Activated naive CD4-positive, alpha-beta T cell treated with anti-CD3 and anti-CD28 coated beads, Interleukin-2, amount 50 U/mL, for 16 hours (primary cell): ENCODE data around the gene CUTA.

Experiments
- DNase-seq: peaks from one replicate; pipeline ENCODE4 v3.0.0-alpha.2; 2020

The CUTA gene

DNA sequence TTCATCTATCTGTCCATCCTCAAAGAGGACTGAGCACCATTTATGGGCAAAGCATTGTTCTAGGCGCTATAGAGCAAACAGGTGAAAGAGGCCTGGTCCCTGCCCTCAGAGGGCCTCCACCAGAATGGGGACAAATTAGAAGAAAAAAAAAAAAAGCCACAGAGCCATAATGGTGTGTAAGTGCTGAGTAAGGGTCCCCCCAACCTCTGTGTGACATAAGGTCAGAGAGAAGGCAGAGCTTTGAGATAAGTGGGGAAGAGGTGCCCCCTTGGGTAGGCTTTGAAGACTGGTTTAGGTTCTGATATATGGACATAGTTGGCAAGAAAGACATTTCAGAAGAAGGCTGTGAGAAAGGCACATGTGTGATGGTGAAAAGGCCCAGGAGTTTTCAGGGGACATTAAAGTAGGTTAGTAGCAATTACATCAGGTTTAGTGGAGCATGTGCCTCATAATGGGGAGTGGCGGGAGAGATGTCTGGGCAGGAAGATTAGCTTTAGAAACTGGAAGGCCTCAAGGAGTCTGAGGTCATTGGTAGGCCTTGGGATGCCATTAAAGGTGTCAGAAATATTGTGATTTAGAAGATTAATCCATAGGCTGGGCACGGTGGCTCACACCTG lies 21.2 kb upstream of the CUTA start:
- no peak for DNase-seq

DNA sequence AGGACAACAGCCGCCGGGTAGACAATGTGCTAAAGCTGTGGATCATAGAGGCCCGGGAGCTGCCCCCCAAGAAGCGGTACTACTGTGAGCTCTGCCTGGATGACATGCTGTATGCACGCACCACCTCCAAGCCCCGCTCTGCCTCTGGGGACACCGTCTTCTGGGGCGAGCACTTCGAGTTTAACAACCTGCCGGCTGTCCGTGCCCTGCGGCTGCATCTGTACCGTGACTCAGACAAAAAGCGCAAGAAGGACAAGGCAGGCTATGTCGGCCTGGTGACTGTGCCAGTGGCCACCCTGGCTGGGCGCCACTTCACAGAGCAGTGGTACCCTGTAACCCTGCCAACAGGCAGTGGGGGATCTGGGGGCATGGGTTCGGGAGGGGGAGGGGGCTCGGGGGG lies 19.8 kb upstream of the CUTA start:
- no peak for DNase-seq

DNA sequence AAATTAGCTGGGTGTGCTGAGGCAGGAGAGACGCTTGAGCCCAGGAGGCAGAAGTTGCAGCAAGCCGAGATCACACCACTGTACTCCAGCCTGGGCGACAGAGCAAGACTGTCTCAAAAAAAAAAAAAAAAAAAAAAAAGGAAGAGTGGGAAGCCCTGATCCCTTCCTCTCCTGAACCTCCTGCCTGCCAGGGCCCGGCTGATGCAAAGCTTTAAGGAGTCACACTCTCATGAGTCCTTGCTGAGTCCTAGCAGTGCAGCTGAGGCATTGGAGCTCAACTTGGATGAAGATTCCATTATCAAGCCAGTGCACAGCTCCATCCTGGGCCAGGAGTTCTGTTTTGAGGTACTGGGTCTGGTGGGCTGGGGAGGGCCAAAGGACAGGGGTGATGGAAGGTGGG lies 17.1 kb upstream of the CUTA start:
- DNase-seq = no peak

DNA sequence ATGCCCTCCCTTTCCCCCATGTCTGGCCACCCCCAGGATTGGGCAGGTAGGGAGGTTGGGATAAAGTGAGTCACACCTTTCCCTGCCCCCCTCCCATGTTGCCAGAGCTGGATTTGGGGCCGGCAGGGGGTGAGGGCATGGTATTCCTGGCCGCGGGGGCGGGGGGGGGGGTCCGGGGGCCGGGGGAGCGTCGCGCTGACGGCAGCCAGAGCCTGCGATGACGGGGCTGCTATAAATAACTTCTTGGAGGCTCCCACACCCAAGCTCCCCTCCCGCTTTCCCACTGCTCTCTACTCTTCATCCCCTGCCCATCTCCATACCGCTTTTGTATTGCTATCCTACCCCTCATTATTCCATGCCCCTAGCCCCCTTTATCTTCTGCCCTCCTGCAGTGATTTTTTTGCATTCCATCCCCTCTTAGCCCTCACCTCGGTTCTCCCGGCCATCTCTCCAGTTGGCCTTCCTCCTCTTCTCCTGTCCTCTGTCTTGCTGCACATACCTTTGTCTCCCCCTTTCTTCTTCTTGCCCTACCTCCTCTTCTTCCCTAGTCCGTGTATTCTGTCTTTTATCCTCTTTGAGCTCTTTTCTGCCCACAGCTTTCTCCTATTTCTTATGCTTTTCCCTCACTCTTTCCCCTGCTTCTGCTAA lies 15.8 kb upstream of the CUTA start:
- no peak for DNase-seq

DNA sequence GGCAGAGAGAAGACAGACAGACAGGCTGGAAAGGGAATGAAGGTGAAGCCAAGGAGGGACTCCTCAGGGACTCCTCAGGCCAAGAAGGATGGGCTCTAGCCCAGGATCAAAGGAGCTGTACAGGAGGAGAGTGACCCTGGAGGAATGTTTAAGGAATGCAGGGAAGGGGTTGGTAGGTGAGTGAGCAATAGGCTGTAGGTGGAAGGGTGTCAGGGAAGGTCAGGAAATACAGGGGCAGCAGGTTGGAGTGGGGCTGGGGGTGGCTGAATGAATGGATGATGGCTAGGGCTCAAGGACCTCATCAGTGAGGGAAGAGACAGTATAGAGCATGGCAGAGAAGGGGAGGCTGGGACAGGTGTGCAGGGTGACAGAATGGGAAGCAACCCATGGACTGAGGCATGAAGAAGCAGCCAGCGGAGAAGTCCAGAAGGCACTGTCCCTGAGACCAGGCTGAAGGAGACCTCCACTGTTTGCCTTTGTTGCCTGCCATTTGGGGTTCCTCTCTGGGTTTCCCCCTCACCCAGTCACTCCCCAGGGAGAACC lies 15.2 kb upstream of the CUTA start:
- no peak for DNase-seq

DNA sequence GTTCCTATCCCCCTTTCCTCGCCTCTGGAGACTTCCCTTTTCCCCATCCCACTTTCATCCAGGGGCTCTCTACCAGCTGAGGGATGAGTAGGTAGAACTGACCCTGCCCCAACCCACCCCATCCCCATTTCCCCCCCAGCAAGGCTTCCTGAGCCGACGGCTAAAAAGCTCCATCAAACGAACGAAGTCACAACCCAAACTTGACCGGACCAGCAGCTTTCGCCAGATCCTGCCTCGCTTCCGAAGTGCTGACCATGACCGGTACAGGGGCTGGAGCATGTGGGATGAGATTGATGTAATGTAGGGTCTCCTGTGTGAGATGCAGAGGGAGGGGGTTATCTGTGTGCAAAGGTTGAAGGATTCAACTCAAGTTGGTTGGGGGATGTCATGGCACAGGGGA lies 14.6 kb upstream of the CUTA start:
- DNase-seq = no peak

DNA sequence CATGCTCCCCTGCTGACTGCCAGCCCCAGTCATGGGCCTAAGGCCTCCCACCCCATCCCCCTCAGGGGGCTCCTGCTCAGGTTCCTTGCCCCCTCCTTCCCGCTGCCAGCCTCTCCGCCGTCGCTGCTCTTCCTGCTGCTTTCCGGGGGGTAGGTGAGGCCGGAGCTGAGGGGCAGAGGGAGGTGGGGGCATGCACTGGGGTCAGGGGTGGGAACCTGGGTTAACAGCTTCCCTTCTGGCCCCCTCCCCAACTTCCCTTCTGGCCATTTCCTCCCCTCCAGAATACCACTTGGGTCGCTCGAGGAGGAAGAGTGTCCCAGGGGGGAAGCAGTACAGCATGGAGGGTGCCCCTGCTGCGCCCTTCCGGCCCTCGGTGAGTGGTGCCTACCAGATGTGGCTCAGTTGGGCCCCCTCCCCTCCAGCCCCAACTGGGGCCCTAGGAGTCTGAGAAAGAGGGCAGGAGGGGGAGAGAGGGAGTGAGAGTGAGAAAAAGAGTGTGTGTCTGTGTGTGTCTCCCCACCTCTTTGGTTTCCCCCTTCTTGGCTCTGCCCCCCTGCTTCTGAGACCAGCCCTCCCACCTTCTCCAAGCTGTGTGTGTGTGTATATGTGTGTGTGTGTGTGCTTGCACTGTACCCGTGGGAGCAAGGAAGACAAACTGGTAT lies 14.1 kb upstream of the CUTA start:
- no peak for DNase-seq

DNA sequence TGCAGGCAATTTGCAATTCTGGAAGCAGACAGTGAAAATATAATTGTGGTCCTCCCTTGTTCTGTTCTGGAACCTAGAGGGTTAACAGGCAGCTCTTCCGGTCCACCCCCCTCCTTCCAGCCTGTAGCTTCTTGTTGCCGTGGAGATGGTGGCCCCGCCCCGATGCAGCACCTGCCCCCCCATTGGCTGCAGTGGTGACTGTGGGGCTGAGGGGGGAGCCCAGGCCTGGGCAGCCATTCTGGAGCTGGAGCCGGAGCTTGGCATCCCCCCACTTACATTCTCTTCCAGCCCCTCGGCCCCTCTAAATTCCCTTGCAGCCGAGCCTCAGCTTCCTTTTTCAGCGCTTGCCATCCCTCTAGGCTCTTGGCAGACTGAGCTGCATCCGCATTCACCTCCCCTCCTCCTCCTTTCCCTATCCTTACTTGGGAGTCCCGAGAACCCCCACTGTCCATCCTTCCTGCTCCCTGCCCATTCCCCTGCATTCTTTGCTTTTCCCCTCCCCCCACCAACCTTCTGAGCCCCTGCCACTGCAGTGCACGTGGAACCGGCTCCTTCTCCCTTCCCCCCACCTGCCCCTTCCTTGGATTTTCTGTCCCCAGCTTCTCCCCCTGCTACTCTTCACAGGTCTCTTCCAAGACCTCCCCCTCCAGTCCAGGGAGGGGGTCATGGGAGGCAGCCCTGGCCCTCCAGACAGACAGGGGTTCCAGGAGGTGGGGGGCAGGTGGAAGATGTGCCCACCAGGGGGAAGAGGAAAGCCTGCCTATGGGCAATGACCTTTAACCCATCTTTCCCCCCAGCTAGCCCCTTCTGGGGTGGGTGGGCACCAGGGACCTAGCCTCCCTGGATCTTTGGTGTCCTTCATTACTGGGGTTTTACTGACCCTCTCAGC lies 13.3 kb upstream of the CUTA start:
- peak; percentile 85 for DNase-seq

DNA sequence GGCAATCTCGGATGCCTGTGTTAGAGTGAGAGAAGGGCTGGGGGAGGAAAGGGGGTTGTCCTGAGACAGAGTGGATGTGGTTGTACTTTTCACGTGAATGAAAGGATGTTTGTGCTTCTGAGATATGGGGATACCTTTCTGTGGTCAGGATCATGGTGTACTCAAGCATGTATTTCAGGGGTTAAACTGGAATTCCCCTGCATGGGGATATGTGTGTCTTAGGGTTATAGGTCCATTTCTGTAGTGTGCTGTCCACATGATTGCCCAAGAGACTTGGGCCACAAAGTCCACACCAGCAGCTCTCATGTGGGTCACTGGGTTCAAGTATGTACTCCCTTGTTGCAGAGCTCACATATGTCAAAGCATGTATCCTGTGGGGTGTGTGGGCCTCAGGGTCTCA lies 12.4 kb upstream of the CUTA start:
- DNase-seq = no peak

DNA sequence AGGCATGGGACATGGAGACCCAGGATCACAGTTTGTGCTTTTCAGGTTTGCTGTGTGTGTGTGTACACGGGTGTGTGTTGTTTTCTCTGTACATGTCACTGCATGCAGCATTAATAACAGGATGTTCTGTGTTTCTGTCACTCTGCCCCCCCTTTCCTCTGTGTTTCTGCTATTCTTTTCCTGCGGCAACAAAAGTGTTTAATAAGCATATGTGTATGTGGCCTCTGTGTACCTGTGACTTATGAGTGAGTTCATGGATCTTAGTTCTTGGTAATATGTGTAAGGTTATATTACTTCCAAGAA lies 11.8 kb upstream of the CUTA start:
- DNase-seq = no peak

DNA sequence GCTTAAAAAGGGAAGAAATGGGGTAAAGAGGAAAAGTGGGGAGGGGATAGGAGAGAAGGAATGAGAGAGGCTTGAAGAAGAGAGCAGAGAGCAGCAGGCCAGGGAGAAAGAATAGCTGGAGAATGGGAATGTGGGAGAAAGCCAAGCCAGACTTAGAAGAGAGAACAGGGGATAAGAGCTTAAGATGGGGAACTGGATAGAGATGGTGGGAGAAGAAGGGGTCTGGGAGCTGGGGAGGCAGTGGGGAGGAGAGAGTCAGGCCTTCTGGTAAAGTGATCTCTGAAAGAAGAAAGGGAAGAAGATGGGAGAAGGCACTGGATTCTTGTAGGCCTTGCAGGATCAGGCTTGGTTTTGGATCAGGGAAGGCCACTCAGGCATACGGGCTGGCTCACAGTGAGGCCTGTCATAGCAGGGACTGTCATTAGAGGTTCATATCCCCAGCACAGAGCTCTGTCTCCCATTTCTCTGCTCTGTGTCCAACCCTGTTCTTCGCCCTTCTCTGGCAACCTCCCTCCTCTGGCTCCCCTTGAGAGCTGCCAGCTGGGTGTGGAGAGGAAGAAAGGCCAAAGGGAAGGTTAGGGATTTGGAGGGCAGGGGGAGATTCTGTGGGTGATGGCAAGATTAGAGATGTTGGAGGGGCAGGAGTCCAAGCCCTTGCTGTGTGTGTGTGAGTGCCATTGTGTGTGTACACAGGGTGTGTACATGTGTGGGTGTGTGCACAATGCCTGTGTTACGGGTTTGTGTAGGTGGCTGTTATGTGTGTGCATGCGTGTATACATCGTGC lies 11.3 kb upstream of the CUTA start:
- no peak for DNase-seq

DNA sequence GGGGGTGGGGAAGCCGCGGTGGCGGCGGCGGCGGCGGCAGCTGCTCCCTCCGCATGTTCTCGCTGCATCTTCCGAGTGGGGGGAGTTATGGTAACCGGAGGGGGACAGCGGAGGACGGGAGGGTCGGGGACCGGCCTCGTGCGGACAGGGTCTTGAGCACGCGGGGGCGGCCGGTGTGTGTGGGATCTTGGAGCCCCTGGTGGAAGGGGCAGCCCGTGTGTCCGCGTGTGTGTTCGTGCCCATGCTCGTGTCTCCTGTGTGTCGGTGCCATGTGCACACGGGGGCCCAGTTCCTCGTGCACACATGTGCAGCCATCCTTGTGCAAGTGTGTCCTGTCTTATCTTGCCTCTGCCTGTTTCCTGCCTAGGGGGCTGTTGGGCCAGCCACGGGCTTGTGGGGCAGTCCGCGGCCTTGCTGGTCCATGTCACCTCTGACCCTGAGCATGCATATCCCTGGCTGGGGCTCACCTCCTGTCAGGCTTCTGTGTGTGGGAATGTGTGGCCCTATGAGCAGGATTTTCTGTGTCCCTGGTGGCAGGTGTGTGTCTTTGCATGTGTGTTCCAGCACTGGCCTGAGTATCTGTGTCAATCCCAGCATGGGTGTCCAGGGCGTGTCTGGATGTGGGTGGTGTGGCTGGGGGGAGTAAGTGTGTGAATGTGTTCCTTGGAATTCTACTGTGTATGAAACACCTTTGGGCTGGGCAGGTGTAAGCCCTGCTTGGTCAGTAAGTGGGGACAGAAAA lies 10.5 kb upstream of the CUTA start:
- DNase-seq = peak; percentile 41

DNA sequence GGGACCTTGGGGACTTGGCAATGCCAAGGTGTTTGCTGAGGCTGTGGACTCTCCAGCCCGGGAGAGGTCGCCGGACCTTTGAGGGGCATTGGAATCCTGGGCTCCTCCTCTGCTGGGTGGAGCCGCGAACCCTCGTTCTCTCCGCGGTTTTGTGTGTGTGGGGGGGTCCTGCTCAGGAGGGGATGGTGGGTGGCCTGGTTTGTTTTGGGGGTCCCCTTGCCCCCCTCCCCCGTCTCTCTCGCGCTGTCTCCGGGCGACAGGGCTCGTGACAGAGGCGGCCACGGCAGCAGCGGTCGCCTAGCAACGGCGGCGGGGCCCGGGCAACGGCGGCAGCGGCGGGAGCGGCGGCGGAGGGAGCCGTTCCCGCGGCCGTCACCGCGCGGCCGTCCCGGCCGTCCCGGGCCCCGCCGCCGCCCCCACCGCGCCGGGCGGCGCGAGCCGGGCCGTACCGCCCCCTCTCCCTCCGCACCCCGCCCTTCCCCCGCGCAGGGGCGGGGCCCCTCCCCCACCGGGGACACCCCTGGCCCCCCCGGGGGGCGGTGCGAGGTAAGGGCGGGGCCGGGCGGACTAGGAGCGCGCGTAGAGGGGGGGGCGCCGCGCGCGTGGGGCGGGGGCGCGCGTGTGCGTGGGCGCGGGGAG lies 9.8 kb upstream of the CUTA start:
- DNase-seq = peak; percentile 60

DNA sequence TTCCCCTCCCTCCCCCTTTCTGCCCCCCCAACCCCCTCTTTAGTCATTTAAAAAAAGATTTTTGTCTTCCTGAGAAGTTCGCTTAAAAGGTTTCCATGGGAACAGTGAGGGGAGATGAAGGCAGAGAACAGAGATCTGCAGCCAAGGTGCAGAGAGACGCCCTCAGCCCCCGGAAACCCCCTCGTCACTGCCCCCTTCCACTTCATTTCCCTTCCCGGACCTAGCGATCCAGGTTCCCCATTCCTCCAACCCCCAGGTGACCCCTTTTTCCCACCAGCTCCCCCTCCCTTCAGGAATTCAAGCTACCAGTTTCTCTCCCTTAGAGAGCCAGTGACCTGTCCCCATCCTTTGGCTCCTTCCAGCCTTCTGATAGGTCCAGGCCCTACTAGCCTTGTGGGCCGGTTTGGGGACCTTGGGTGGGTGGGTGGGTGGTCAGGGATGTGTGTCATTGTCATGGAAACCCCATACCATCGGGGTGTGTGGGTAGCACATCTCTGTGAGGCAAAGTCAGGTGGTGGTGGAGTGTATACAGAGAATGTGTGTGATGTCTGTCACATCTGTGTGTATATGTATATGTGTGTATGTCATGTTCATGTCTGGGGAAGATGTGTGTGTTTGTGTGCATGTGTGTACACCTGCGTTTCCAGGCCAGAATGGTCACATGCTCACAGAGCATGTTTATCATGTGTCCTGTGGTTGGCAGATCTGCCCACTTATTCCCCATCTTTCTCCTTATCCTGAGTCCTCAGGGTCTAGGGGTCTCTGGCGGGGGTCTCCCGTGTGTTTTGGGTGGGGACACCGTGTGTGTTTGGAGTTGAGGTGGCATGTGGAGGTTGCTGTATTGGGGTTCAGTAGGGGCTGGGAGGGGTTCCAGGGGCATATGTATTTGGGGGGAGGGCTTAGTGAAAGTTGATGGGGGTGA lies 8.9 kb upstream of the CUTA start:
- no peak for DNase-seq

DNA sequence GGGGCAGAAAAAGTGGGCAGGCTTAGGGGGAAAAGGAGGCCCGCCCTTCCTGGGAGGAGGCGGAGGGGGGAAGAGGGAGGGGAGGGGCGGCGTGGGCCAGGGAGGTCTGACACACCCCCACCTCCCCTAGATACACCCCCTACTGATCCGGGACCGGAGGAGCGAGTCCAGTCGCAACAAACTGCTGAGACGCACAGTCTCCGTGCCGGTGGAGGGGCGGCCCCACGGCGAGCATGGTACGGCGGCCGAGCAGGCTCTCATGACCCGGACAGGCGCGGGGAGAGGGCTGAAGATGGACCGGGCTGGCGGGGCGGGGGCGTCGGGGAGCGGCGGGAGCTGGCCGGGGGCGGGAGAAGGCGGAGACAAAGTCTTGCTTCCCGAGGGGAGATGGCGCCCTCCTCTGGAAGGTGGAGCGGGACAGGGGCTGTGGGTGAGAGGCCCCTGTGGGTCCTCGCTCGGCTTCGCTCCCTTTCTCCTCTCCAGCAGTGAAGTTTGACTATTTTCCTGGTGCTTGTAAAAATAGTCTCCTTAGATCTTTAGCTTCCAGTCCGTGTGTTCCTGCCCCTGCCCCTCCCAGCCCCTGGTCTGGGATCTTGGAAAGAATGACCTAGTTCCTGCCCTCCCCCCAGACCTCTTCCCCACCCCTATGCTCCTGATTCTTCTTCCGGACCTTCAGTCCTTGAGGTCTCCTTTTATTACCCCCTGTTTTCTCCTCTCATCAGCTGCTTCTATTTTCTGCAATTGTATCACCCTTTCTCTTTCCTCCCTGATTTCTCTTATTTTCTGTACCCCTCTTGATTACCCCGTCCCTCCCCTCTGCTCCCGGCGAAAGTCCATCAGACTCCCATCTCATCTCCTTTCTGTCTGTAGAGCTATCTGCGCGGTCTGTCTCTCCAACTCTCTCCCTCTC lies 8.0 kb upstream of the CUTA start:
- DNase-seq = peak; percentile 78

DNA sequence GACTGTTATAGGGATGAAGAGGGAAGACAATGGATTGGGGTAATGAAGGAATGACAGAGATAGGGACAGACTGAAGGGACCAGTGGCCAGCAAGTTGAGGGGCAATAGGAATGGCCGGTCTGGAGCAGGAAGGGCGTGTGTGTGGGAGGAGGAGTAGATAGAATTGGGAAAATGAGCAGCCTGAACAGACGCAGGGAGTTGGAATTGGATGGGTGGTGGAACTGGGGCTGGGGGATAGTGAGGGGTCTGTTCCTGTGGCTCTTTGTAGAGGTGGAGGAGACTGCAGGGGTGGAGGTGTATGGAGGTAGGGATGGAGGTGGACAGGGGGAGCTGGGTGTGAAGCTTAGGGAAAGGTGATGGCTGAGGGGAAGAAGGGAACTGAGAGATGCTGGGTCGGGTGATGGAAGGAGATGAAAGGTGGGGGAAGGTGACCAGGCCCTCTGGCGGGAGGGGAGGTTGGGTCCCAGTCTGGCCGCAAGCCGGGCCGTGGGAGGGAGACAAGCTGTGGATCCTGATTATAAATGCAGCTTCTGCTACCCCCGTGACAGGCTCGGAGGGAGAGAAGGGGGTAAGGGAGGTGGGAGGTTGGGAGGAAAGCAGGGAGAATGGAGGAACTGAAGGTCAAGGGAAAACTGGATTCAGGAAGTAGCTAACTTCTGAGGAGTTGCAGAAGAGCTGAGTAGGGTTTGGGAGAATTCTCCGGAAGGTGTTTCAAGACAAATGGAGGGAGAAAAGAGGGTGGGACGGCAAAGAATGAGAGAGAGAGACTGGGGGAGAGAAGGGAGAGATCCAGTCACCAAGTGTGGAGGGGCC lies 7.2 kb upstream of the CUTA start:
- DNase-seq = no peak

DNA sequence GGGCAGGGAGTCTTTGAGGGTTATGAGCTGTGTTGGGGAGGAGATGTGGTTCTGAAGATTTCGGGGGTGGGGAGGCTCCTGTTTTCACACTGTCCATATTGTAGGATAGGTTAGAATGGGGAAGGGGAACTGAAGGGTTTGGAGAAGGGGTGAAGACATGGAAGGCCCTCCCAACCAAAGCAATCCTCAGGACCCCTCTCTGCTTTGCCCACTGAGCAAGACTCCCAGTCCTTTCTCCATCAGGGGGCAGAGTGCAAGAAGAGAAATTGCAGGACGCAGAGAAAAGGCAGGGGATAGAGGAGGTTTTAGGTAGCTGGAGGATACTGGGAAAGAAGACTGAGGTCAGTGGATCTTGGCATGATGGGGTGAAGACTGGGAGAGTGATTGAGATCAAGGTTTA lies 5.9 kb upstream of the CUTA start:
- DNase-seq = no peak

DNA sequence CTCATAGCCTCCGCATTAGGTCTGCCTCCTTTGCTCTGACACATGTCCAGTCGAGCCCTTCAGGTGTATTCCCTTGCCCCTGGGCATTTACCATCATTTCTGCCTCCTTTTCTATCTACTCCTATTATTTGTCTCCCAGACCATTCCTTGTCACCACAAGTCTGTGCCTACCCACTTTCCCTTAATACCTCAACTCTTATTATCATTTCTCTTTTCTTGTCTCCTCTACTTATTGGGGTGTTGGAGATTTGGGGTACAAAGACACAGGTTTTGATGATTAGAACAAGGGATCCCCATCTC lies 3.4 kb upstream of the CUTA start:
- DNase-seq = no peak
